H9 (cell line): ENCODE measurements around the gene UBXN7. TPM values are rescaled to one million over a fixed set of nuclear protein-coding genes. Genes with fewer than 3 reads are reported as not detected.

Source experiments
- DNase-seq: peaks from one replicate; pipeline ENCODE4 v3.0.0-alpha.2; 2017
- H2AFZ ChIP-seq: one replicate; pipeline ENCODE4 v1.6.1; 2013; ENCODE audit warnings: mild to moderate bottlenecking, low read length, control low read depth, moderate library complexity
- H2AK5ac ChIP-seq: 2 replicates; pipeline ENCODE4 v1.6.1; 2013; ENCODE audit warnings: low read length, control low read depth, mixed read lengths; ENCODE audit not compliant: insufficient read length
- H2BK120ac ChIP-seq: one replicate; pipeline ENCODE4 v1.6.1; 2013; ENCODE audit warnings: low read depth, mild to moderate bottlenecking, low read length, control low read depth, inconsistent platforms; ENCODE audit not compliant: poor library complexity, severe bottlenecking
- H2BK12ac ChIP-seq: 2 replicates; pipeline ENCODE4 v1.6.1; 2013; ENCODE audit warnings: low read length, control low read depth, mixed read lengths, low read depth; ENCODE audit not compliant: insufficient read length
- H2BK15ac ChIP-seq: 2 replicates; pipeline ENCODE4 v1.6.1; 2013; ENCODE audit warnings: low read depth, low read length, control low read depth
- H2BK20ac ChIP-seq: one replicate; pipeline ENCODE4 v1.6.1; 2013; ENCODE audit warnings: low read depth, mild to moderate bottlenecking, low read length, control low read depth, inconsistent platforms; ENCODE audit not compliant: poor library complexity, severe bottlenecking
- H2BK5ac ChIP-seq: 2 replicates; pipeline ENCODE4 v1.6.1; 2013; ENCODE audit warnings: low read length, control low read depth, mixed read lengths; ENCODE audit not compliant: insufficient read length
- H3K14ac ChIP-seq: 2 replicates; pipeline ENCODE4 v1.6.1; 2013; ENCODE audit warnings: low read length, control low read depth; ENCODE audit not compliant: insufficient read depth
- H3K18ac ChIP-seq: 2 replicates; pipeline ENCODE4 v1.6.1; 2013; ENCODE audit warnings: low read depth, mild to moderate bottlenecking, mixed read lengths, low read length, control low read depth; ENCODE audit not compliant: insufficient read length
- H3K23ac ChIP-seq: 2 replicates; pipeline ENCODE4 v1.6.1; 2013; ENCODE audit warnings: low read length, control low read depth, mixed read lengths, low read depth; ENCODE audit not compliant: insufficient read length
- H3K23me2 ChIP-seq: 2 replicates; pipeline ENCODE4 v1.6.1; 2013; ENCODE audit warnings: low read depth, mild to moderate bottlenecking, mixed read lengths, low read length, control low read depth; ENCODE audit not compliant: insufficient read length, poor library complexity, severe bottlenecking
- H3K27ac ChIP-seq: 2 replicates; pipeline ENCODE4 v1.5.1; 2013; ENCODE audit warnings: low read length, control low read depth, mixed read lengths, low read depth; ENCODE audit not compliant: insufficient read length
- H3K27me3 ChIP-seq: 2 replicates; pipeline ENCODE4 v1.6.1; 2013; ENCODE audit warnings: low read length, control low read depth, inconsistent platforms; ENCODE audit not compliant: insufficient read depth
- H3K4ac ChIP-seq: 2 replicates; pipeline ENCODE4 v1.6.1; 2013; ENCODE audit warnings: low read depth, mild to moderate bottlenecking, control low read depth, inconsistent platforms, low read length, moderate library complexity
- H3K4me1 ChIP-seq: 2 replicates; pipeline ENCODE4 v1.6.1; 2013; ENCODE audit warnings: low read length, control low read depth, inconsistent platforms; ENCODE audit not compliant: insufficient read depth
- H3K4me2 ChIP-seq: 2 replicates; pipeline ENCODE4 v1.6.1; 2013; ENCODE audit warnings: low read length, control low read depth, mixed read lengths; ENCODE audit not compliant: insufficient read length, insufficient read depth
- H3K56ac ChIP-seq: 2 replicates; pipeline ENCODE4 v1.6.1; 2013; ENCODE audit warnings: low read depth, mild to moderate bottlenecking, mixed read lengths, low read length, control low read depth; ENCODE audit not compliant: insufficient read length
- H3K79me1 ChIP-seq: 2 replicates; pipeline ENCODE4 v1.6.1; 2013; ENCODE audit warnings: low read depth, mild to moderate bottlenecking, moderate library complexity, low read length, control low read depth, inconsistent platforms; ENCODE audit not compliant: insufficient read depth, poor library complexity, severe bottlenecking
- H3K79me2 ChIP-seq: 2 replicates; pipeline ENCODE4 v1.6.1; 2013; ENCODE audit warnings: low read length, control low read depth, inconsistent platforms; ENCODE audit not compliant: insufficient read depth
- H3K9ac ChIP-seq: 2 replicates; pipeline ENCODE4 v1.6.1; 2013; ENCODE audit warnings: low read length, control low read depth, mixed read lengths; ENCODE audit not compliant: insufficient read length; ENCODE audit errors: extremely low read depth
- H3K9me3 ChIP-seq: one replicate; pipeline ENCODE4 v1.6.1; 2013; ENCODE audit warnings: low read depth, low read length, inconsistent platforms; ENCODE audit not compliant: control insufficient read depth
- H3T11ph ChIP-seq: one replicate; pipeline ENCODE4 v1.6.1; 2013; ENCODE audit warnings: mild to moderate bottlenecking, low read length, control low read depth, inconsistent platforms
- H4K20me1 ChIP-seq: one replicate; pipeline ENCODE4 v1.6.1; 2013; ENCODE audit not compliant: control insufficient read depth, insufficient read length, insufficient read depth
- H4K5ac ChIP-seq: 2 replicates; pipeline ENCODE4 v1.6.1; 2013; ENCODE audit warnings: low read depth, mild to moderate bottlenecking, mixed read lengths, low read length, control low read depth; ENCODE audit not compliant: insufficient read length
- H4K8ac ChIP-seq: replicated peaks from 2 replicates; pipeline ENCODE4 v1.6.1; 2013; ENCODE audit warnings: low read length, control low read depth, mixed read lengths, low read depth; ENCODE audit not compliant: insufficient read length
- H4K91ac ChIP-seq: 2 replicates; pipeline ENCODE4 v1.6.1; 2013; ENCODE audit warnings: low read depth, mild to moderate bottlenecking, moderate library complexity, mixed read lengths, low read length, control low read depth; ENCODE audit not compliant: insufficient read length
- H3K27ac Mint-ChIP-seq, 3 experiments: 2 replicates in 2 of 3; 3 replicates in 1 of 3; pipeline ENCODE4 v1.8.0; 2020 to 2021; ENCODE audit warnings: mixed read lengths in 3 of 3, mild to moderate bottlenecking in 1 of 3, moderate library complexity in 1 of 3
- H3K27me3 Mint-ChIP-seq: 2 replicates; pipeline ENCODE4 v1.8.0; 2021; ENCODE audit warnings: low read depth, mild to moderate bottlenecking, moderate library complexity, mixed read lengths
- H3K36me3 Mint-ChIP-seq, 3 experiments: 2 replicates in 2 of 3; 3 replicates in 1 of 3; pipeline ENCODE4 v1.8.0; 2020 to 2021; ENCODE audit warnings: low read depth in 3 of 3, mixed read lengths in 3 of 3; ENCODE audit not compliant: insufficient read depth in 1 of 3
- H3K4me1 Mint-ChIP-seq, 2 experiments: 2 replicates each; pipeline ENCODE4 v1.8.0; 2020; ENCODE audit warnings: mixed read lengths in 2 of 2
- H3K4me3 Mint-ChIP-seq, 2 experiments: 2 replicates in 1 of 2; 3 replicates in 1 of 2; pipeline ENCODE4 v1.8.0; 2020 to 2021; ENCODE audit warnings: mild to moderate bottlenecking in 2 of 2, mixed read lengths in 2 of 2, moderate library complexity in 1 of 2
- H3K9me3 Mint-ChIP-seq, 2 experiments: 2 replicates in 1 of 2; 3 replicates in 1 of 2; pipeline ENCODE4 v1.8.0; 2020; ENCODE audit warnings: mild to moderate bottlenecking in 2 of 2, mixed read lengths in 2 of 2, moderate library complexity in 1 of 2
- WGBS: extraction: QIAGEN DNeasy Blood & Tissue Kit; methylation state at CpG from one replicate; pipeline ENCODE4 v1.1.7; 2013; ENCODE audit warnings: missing lambda C conversion rate, low lambda C conversion rate, mixed read lengths; ENCODE audit not compliant: insufficient read length; ENCODE audit errors: extremely low coverage; 5-methylcytosine and 5-hydroxymethylcytosine counted together
- total RNA-seq: library from RNA; stranded (reverse); gene quantifications from 2 replicates; pipeline ENCODE4 v1.2.1, GENCODE V29; 2021
- TF ChIP-seq, protein P1 (sequence below): fragments of 200-600 bp; sonication (generic); conservative IDR thresholded peaks from 3 replicates; pipeline ENCODE4 v1.8.0; 2021; ENCODE audit warnings: antibody characterized with exemption, mild to moderate bottlenecking

UBXN7 gene
- total RNA-seq, 1 experiment from 2014 or later = 110 TPM

DNA sequence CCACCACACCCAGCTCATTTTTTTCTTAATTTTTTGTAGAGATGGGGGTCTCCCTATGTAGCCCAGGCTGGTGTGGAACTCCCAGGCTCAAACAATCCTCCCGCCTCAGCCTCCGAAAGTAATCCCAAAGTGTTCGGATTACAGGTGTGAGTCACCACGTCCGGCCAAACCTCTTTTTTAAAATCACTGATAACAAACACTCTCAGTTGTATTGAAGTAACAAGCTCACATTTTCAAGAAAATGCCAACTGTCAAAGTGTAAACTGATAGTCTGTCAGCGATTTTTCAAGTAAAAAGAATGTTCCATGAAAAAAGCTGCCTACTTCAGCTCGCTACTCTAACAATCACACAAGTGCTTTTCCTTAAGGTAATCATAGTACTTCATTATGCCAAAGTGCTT lies 33.4 kb downstream of the UBXN7 start:
- Histone ChIP-seq H2BK5ac (no peak overlapping the region), H2BK12ac (no peak overlapping the region), H4K20me1 (no peaks in the 10 kb centered on the region), H3K79me1 (peaks cover 3% of the 10 kb centered on the region), H2BK120ac (no peak overlapping the region), H3K4me2 (no peak overlapping the region), H3K23me2 (no peaks in the 10 kb centered on the region), H3K79me2 (no peaks in the 10 kb centered on the region), H3K4me1 (no peaks in the 10 kb centered on the region), H2AFZ (no peak overlapping the region), H4K91ac (no peak overlapping the region), H3K18ac (no peak overlapping the region), H3T11ph (no peak overlapping the region), H3K14ac (no peak overlapping the region), H3K23ac (no peak overlapping the region), H3K9me3 (no peaks in the 10 kb centered on the region), H3K56ac (no peak overlapping the region), H2AK5ac (no peak overlapping the region), H3K9ac (no peak overlapping the region), H4K5ac (no peak overlapping the region), H3K27ac (no peak overlapping the region), H2BK15ac (no peak overlapping the region), H3K27me3 (no peaks in the 10 kb centered on the region), H4K8ac (no peak overlapping the region), H3K4ac (no peak overlapping the region), H2BK20ac (no peak overlapping the region)
- Mint-ChIP-seq H3K4me1 (no peaks in the 10 kb centered on the region), H3K4me3 (peak overlapping the region in 1 of 2 experiments; percentile 41; a peak in 2 of 5 replicates), H3K27me3 (no peaks in the 10 kb centered on the region), H3K36me3 (peaks cover 28 to 67% (median 61%) of the 10 kb centered on the region in 3 experiments; a peak in 6 of 7 replicates), H3K27ac (peak overlapping the region in 1 of 3 experiments; percentile 77; a peak in 2 of 7 replicates), H3K9me3 (no peaks in the 10 kb centered on the region)
- DNase-seq = no peak
- no CpG with 5 or more reads among the region's 7 CpGs for WGBS
- TF ChIP-seq, protein P1, sequence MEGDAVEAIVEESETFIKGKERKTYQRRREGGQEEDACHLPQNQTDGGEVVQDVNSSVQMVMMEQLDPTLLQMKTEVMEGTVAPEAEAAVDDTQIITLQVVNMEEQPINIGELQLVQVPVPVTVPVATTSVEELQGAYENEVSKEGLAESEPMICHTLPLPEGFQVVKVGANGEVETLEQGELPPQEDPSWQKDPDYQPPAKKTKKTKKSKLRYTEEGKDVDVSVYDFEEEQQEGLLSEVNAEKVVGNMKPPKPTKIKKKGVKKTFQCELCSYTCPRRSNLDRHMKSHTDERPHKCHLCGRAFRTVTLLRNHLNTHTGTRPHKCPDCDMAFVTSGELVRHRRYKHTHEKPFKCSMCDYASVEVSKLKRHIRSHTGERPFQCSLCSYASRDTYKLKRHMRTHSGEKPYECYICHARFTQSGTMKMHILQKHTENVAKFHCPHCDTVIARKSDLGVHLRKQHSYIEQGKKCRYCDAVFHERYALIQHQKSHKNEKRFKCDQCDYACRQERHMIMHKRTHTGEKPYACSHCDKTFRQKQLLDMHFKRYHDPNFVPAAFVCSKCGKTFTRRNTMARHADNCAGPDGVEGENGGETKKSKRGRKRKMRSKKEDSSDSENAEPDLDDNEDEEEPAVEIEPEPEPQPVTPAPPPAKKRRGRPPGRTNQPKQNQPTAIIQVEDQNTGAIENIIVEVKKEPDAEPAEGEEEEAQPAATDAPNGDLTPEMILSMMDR = no peak
